CD4-positive, alpha-beta T cell (primary cell): Measurements from ENCODE around the gene DIS3L2. TPM values are rescaled to one million over a fixed set of nuclear protein-coding genes. Genes with fewer than 3 reads are reported as not detected.

Experiments used
- ATAC-seq: fragments of 200-7000 bp; cut with Tn5 transposase; one replicate; pipeline ENCODE4 v1.10.0; 2022; ENCODE audit warnings: mild to moderate bottlenecking; ENCODE audit not compliant: poor library complexity
- CTCF ChIA-PET: fragments of 350-600 bp; sonication (Branson Sonifier 250); formaldehyde crosslinking; loops from one replicate; lab custom pipeline; 2021; ENCODE audit warnings: antibody characterized with exemption, inconsistent platforms; lab: Charles Lee
- POLR2A ChIA-PET: fragments of 350-600 bp; sonication (Branson Sonifier 250); formaldehyde crosslinking; loops from one replicate; lab custom pipeline; 2021; ENCODE audit warnings: antibody characterized with exemption, inconsistent platforms; lab: Charles Lee
- DNase-seq, 14 experiments: peaks; one replicate each; pipeline ENCODE4 v3.0.0-alpha.2; 2013 to 2020; ENCODE audit warnings: mixed read lengths in 2 of 14
- H3K27ac ChIP-seq, 2 donors: one replicate each; pipeline versions ENCODE4 v1.5.1 to v1.7.0; 2013; ENCODE audit warnings: low read length in 2 of 2, low read depth in 1 of 2, mild to moderate bottlenecking in 1 of 2
- H3K27me3 ChIP-seq, 2 experiments: 1 replicate in 1 of 2; 2 replicates in 1 of 2; pipeline versions ENCODE4 v1.6.1 to v1.7.0; 2013; ENCODE audit warnings: low read length in 2 of 2, control low read depth in 1 of 2, mild to moderate bottlenecking in 1 of 2, moderate library complexity in 1 of 2; ENCODE audit not compliant: insufficient read depth in 2 of 2, control insufficient read depth in 1 of 2
- H3K36me3 ChIP-seq: one replicate; pipeline ENCODE4 v1.6.1; 2013; ENCODE audit warnings: low read length, control low read depth; ENCODE audit not compliant: insufficient read depth
- H3K4me1 ChIP-seq: one replicate; pipeline ENCODE4 v1.6.1; 2013; ENCODE audit warnings: low read length, control low read depth; ENCODE audit not compliant: insufficient read depth
- H3K4me3 ChIP-seq: one replicate; pipeline ENCODE4 v1.5.1; 2013; ENCODE audit warnings: mild to moderate bottlenecking, low read length, moderate library complexity
- H3K9me3 ChIP-seq, 2 experiments: 1 replicate in 1 of 2; 2 replicates in 1 of 2; pipeline versions ENCODE4 v1.6.1 to v1.7.0; 2013; ENCODE audit warnings: low read length in 2 of 2, mild to moderate bottlenecking in 2 of 2, control low read depth in 1 of 2, moderate library complexity in 1 of 2; ENCODE audit not compliant: control insufficient read depth in 1 of 2, insufficient read depth in 1 of 2
- H3K27ac Mint-ChIP-seq: one replicate; pipeline ENCODE4 v1.8.0; 2020; ENCODE audit warnings: mixed read lengths
- H3K27me3 Mint-ChIP-seq: one replicate; pipeline ENCODE4 v1.8.0; 2021; ENCODE audit warnings: mixed read lengths
- H3K36me3 Mint-ChIP-seq: one replicate; pipeline ENCODE4 v1.8.0; 2021; ENCODE audit warnings: low read depth, mixed read lengths
- H3K4me1 Mint-ChIP-seq: one replicate; pipeline ENCODE4 v1.8.0; 2021; ENCODE audit warnings: low read depth, mixed read lengths
- H3K4me3 Mint-ChIP-seq: one replicate; pipeline ENCODE4 v1.8.0; 2020; ENCODE audit warnings: mild to moderate bottlenecking, mixed read lengths
- H3K9me3 Mint-ChIP-seq: one replicate; pipeline ENCODE4 v1.8.0; 2020; ENCODE audit warnings: mixed read lengths
- CTCF ChIP-seq: fragments of 200-600 bp; IDR thresholded peaks from one replicate; pipeline ENCODE4 v1.8.0; 2022; ENCODE audit warnings: antibody characterized with exemption, mild to moderate bottlenecking
- intact Hi-C, 2 experiments: fragments of 100-400 bp; cut with DNase I in 1 of 2; cut with micrococcal nuclease in 1 of 2; formaldehyde crosslinking; loops; one replicate each; pipeline versions ENCODE4 v1.15.1 to v1.9.0; 2023 to 2025; cut with DNase I, micrococcal nuclease
- total RNA-seq, 174 experiments: library from RNA in 2 of 174; stranded (reverse) in 2 of 174; gene quantifications; one replicate each; pipeline ENCODE4 v1.2.3 and lab custom pipeline; 2021 to 2026

The DIS3L2 gene
- total RNA-seq, 2 experiments from 2014 or later: 59.8 to 62.9 TPM

DNA sequence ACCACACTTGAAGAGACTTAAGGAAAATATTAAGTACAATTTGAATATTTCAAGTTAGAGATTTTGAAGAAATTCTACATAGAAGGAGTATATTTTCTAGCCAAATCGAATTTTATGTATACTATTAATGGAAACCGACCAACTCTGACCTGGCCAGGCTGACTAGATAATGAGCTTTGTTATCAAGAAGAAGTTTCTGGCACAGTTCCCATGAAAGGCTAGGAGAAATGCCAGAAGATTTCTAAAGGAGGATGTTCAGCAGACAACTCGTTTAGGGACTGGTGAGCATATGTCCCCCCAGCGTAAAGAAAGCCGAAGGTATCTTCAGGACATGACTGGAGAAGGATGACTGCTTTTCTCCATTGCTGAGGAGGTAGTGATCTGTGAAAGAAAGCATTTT lies 127.3 kb downstream of the DIS3L2 start:
- no peak overlapping the region for H3K27ac Mint-ChIP-seq

GRCh38 chr2:232094201-232094600 lies 132.7 kb downstream of the DIS3L2 start:
- H3K4me1 Mint-ChIP-seq: no peaks in the 10 kb centered on the region
- intact Hi-C loops: no loop called here
- DNase-seq: no peak
- H3K9me3 Mint-ChIP-seq: peaks cover 15% of the 10 kb centered on the region
- TF ChIP-seq CTCF: no peak
- no peak overlapping the region for H3K4me3 Mint-ChIP-seq
- Histone ChIP-seq H3K4me3 (no peak overlapping the region), H3K9me3 (peaks cover 0 to 17% of the 10 kb centered on the region in 2 experiments), H3K36me3 (peaks cover 19% of the 10 kb centered on the region), H3K27ac (no peak overlapping the region), H3K27me3 (no peaks in the 10 kb centered on the region), H3K4me1 (peaks cover 4% of the 10 kb centered on the region)
- H3K27me3 Mint-ChIP-seq: no peaks in the 10 kb centered on the region
- peaks cover 97% of the 10 kb centered on the region for H3K36me3 Mint-ChIP-seq
- no peak overlapping the region for H3K27ac Mint-ChIP-seq
- POLR2A ChIA-PET: no interaction called here
- CTCF ChIA-PET: no interaction called here
- ATAC-seq: no peak

More for the DNA sequence above, 127.3 kb downstream of the DIS3L2 start:
- POLR2A ChIA-PET: no interaction called here
- Histone ChIP-seq H3K9me3 (no peaks in the 10 kb centered on the region), H3K4me3 (no peak overlapping the region), H3K27ac (no peak overlapping the region), H3K27me3 (no peaks in the 10 kb centered on the region), H3K36me3 (peaks cover 14% of the 10 kb centered on the region), H3K4me1 (no peaks in the 10 kb centered on the region)
- no peak for ATAC-seq
- intact Hi-C loops: no loop called here
- CTCF ChIA-PET: no interaction called here
- Mint-ChIP-seq H3K9me3 (no peaks in the 10 kb centered on the region), H3K36me3 (peaks cover 71% of the 10 kb centered on the region), H3K4me1 (no peaks in the 10 kb centered on the region), H3K4me3 (no peak overlapping the region), H3K27me3 (no peaks in the 10 kb centered on the region)
- DNase-seq: no peak
- no peak for TF ChIP-seq CTCF

DNA sequence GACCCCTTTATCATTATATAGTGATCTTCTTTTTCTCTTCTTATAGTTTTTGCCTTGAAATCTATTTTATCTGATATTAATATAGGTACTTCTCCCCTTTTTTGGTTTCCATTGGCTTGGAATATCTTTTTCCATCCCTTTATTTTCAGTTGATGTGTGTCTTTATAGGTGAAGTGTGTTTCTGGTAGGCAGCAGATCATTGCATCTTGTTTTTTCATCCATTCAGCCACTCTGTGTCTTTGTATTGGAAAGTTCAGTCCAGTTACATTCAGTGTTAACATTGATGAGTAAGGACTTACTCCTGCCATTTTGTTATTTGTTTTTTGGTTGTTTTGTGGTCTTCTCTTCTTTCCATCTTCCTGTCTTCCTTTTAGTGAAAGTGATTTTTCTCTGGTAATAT lies 133.4 kb downstream of the DIS3L2 start:
- ChIA-PET CTCF (no interaction called here), POLR2A (no interaction called here)
- H3K4me3 ChIP-seq: no peak overlapping the region
- DNase-seq (no peak), ATAC-seq (no peak)
- H3K27ac Mint-ChIP-seq: no peak overlapping the region
- H3K4me3 Mint-ChIP-seq: no peak overlapping the region
- H3K4me1 ChIP-seq: peaks cover 4% of the 10 kb centered on the region
- H3K27me3 ChIP-seq: no peaks in the 10 kb centered on the region
- H3K27me3 Mint-ChIP-seq: no peaks in the 10 kb centered on the region
- H3K36me3 Mint-ChIP-seq: peaks cover 96% of the 10 kb centered on the region
- peaks cover 15% of the 10 kb centered on the region for H3K9me3 Mint-ChIP-seq
- no peak overlapping the region for H3K27ac ChIP-seq
- H3K9me3 ChIP-seq: peaks cover 0 to 19% of the 10 kb centered on the region in 2 experiments
- H3K4me1 Mint-ChIP-seq: no peaks in the 10 kb centered on the region
- no peak for TF ChIP-seq CTCF
- intact Hi-C loops: no loop called here
- peaks cover 19% of the 10 kb centered on the region for H3K36me3 ChIP-seq
